ENCODE results near the gene SBF2. TPM values are rescaled to one million over a fixed set of nuclear protein-coding genes. Genes with fewer than 3 reads are reported as not detected.

SBF2 gene
- total and polyA plus RNA-seq, 2 donors (not counting 3 experiments of a cell fraction or from before 2014, with no cell fraction given) = 15.4 to 42.4 TPM

- no peaks in the 10 kb centered on the region for H3K9me1 ChIP-seq (replicated peaks; ENCODE audit: control insufficient read depth, extremely low read depth, insufficient read depth, low read length)
- H4K20me1 ChIP-seq (replicated peaks; ENCODE audit: control insufficient read depth, extremely low read depth, insufficient read depth, low read length) = no peaks in the 10 kb centered on the region
- H3K4me2 ChIP-seq (ENCODE audit: insufficient read depth, low read length) = no peak overlapping the region
- no TSS peak for BruUV-seq (replicated peaks)
- H3K79me2 ChIP-seq (ENCODE audit: control insufficient read depth, insufficient read depth, low read length) = no peaks in the 10 kb centered on the region
- ChIA-PET POLR2A (no interaction called here), CTCF (interaction anchor here (0.9 to 2.0 kb wide), 2 partner anchors 12 to 24 kb away, joined by 3 to 5 read pairs; no protein-coding TSS in a partner anchor)
- no peak for DNase-seq (ENCODE audit: low read depth, low spot score)
- peaks cover 6% of the 10 kb centered on the region for H3K4me1 ChIP-seq (ENCODE audit: control insufficient read depth, extremely low read depth, insufficient read depth, low read length)
- H3K27me3 ChIP-seq (ENCODE audit: control insufficient read depth in 2 of 2, insufficient read depth in 2 of 2, low read length in 2 of 2) = no peaks in the 10 kb centered on the region
- H2AFZ ChIP-seq (ENCODE audit: low read depth, low read length) = no peak overlapping the region
- TF ChIP-seq MAX (IDR thresholded peaks at IDR 0.05; ENCODE audit: insufficient read depth, insufficient read length) = no peak
- TF ChIP-seq JUN (IDR thresholded peaks at IDR 0.05; ENCODE audit: borderline replicate concordance, insufficient read depth, insufficient read length, low read depth) = no peak
- TF ChIP-seq, protein P1, sequence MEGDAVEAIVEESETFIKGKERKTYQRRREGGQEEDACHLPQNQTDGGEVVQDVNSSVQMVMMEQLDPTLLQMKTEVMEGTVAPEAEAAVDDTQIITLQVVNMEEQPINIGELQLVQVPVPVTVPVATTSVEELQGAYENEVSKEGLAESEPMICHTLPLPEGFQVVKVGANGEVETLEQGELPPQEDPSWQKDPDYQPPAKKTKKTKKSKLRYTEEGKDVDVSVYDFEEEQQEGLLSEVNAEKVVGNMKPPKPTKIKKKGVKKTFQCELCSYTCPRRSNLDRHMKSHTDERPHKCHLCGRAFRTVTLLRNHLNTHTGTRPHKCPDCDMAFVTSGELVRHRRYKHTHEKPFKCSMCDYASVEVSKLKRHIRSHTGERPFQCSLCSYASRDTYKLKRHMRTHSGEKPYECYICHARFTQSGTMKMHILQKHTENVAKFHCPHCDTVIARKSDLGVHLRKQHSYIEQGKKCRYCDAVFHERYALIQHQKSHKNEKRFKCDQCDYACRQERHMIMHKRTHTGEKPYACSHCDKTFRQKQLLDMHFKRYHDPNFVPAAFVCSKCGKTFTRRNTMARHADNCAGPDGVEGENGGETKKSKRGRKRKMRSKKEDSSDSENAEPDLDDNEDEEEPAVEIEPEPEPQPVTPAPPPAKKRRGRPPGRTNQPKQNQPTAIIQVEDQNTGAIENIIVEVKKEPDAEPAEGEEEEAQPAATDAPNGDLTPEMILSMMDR (IDR thresholded peaks at IDR 0.05; ENCODE audit: extremely low read depth in 1 of 2, insufficient read depth in 1 of 2, low read depth in 1 of 2, low read length in 2 of 2) = no peak
- TF ChIP-seq EZH2 (IDR thresholded peaks at IDR 0.05; ENCODE audit: borderline replicate concordance, low read depth, low read length, severe bottlenecking) = no peak
- TF ChIP-seq POLR2A (IDR thresholded peaks at IDR 0.05; ENCODE audit: low read depth, low read length) = no peak
- no peak for TF ChIP-seq MYC (IDR thresholded peaks at IDR 0.05; ENCODE audit: low read depth, low read length)
- TF ChIP-seq FOS (IDR thresholded peaks at IDR 0.05; ENCODE audit: borderline replicate concordance, insufficient read depth, low read length) = no peak
- no peak for TF ChIP-seq GATA2 (IDR thresholded peaks at IDR 0.05; ENCODE audit: insufficient read depth, insufficient read length, low read depth, low read length)
- no peak for TF ChIP-seq POLR2AphosphoS5 (IDR thresholded peaks at IDR 0.05; ENCODE audit: insufficient read depth, low read depth, low read length)
- H3K27ac ChIP-seq (ENCODE audit: insufficient read depth, low read depth, low read length) = no peak overlapping the region
- H3K9me3 ChIP-seq (replicated peaks; ENCODE audit: control insufficient read depth, insufficient read depth, low read length) = no peaks in the 10 kb centered on the region
- no peak overlapping the region for H3K4me3 ChIP-seq (replicated peaks in 1 of 3; ENCODE audit: insufficient read depth in 1 of 3, low read depth in 1 of 3, low read length in 3 of 3)
- intact Hi-C loops (cut with micrococcal nuclease) (loop anchor here (5.0 kb wide), 1 partner anchor 50 kb away; no protein-coding TSS in a partner anchor), dilution Hi-C loops (cut with MboI; ENCODE audit: extremely low pct_ligation_motif_present, low sequenced_read_pairs) (no loop called here)
- H3K9ac ChIP-seq (replicated peaks; ENCODE audit: extremely low read depth, insufficient read depth, low read length) = no peak overlapping the region
- peaks cover 0 to 5% of the 10 kb centered on the region in 2 experiments for H3K36me3 ChIP-seq (ENCODE audit: control insufficient read depth in 2 of 2, extremely low read depth in 1 of 2, insufficient read depth in 2 of 2, low read length in 2 of 2)
- FAIRE-seq = no peak
Measured at GRCh38 chr11:9777066-9777465, 517.0 kb downstream of the SBF2 start.
